C1 segment of cervical spinal cord (tissue), 14 donors: ENCODE measurements around the gene PTPN3.
"Not testable (repeated sequence)": the region's sequence is repeated elsewhere in the genome, so short reads cannot be mapped to it uniquely, and the experiment has no call there.

Source experiments
- DNase-seq, 14 donors: peaks; one replicate each; lab custom pipeline; 2025; lab: John Stamatoyannopoulos, UW

PTPN3 gene

GRCh38 chr9:109498195-109499092, at the start of gene PTPN3:
TSS of gene PTPN3 (minus strand) at chr9:109498307. CDS start at chr9:109463434, 34,873 bp downstream.
- DNase-seq: no peak

GRCh38 chr9:109544954-109545353, 46.8 kb upstream of the PTPN3 start:
- not testable (repeated sequence) for DNase-seq

- no peak for DNase-seq
Measured at GRCh38 chr9:109542922-109543321, 44.8 kb upstream of the PTPN3 start.

DNA sequence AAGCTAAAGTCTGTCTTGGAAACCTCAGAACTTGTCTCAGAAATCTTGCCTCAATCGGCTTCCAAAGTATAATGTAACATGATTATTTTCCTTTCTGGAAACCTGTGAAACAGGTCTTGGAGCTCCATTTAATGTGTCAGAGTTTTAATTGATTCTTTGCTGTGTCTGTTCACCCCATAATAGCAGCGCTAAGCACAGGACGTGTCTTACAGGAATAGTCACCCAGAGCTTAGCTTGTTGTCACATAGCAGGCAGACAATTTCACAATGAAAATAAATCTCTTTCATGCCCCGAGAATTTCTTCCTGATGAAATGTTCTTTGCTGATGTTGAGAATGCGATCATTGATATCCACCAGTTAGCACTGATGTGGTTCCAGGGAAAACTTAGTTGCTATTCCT, 40.2 kb upstream of the PTPN3 start:
- DNase-seq: no peak

DNA sequence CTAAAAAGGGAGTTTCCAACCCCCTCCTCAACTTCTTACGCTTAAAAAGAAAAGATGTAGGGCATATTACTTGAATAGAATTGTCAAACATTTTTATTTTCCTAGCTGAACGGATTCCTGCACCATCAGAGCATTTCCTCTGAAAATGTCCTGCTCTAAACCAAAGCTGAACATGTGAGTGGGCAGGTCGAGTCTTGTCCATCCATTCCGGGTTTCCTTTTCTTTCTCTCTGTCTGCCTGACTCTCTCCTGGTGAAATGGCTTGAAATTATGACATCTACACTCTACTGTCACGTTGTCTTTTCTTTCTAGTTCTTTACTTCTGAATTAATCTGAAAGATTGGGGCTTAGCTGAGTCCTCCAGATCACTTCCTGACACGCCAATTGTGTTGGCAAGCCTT, 39.2 kb upstream of the PTPN3 start:
- no peak for DNase-seq

DNA sequence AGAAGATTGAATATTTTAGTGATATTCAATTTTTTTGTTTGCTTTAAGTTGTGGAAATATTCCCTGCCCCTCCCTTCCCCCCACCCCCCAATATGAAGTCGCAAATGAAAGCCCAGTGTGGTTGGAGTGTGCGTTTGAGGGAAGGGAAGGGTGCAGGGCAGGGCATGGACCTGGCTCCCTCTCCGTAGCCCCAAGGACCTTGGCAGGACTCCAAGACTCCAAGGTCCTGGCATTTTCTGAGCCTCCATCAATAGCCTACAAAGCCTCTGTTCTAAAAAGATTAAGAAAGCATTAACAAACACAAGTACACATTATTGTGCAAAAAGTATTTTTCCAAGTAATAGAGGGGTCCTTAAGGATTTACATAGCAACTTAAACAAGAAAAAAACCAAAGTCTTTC, 38.8 kb upstream of the PTPN3 start:
- no peak for DNase-seq

GRCh38 chr9:109535365-109535764, 37.3 kb upstream of the PTPN3 start:
- DNase-seq: no peak

DNA sequence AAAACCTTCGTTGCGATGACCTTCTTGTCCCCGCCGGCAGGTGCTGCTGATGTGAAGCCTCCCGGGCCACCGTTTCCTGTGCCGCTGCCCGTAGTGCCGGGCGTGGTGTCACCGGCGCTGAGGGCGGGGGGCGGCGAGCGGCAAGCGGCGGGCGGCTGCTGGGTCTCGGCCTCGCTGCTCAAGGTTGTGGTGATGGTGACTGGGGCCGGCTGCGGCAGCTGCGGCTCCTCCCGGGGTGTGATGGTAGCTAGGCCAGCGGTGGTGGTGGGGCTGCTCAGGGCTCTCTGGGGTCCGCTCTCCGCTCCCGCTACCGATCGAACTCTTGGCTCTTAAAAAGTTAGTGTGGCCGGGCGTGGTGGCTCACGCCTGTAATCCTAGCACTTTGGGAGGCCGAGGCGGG, 36.0 kb upstream of the PTPN3 start:
- no peak for DNase-seq

DNA sequence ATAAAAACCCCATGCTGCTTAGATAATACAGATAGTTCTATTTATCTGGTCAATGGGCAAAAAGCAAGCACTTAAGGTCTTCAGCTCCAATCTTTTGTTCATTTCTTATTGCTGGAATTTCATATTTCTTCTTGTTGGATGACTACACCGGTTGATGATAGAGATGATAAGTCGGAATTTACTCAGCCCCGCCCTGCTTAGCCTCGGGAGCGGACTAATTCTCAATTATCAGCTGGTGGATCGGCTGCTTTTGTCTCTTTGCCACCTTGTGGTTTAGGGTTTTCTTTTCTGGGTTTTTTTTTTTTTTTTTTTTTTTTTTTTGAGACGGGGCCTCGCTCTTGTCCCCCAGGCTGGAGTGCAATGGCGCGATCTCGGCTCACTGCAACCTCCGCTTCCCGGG, 34.5 kb upstream of the PTPN3 start:
- not testable (repeated sequence) for DNase-seq

- no peak for DNase-seq
Measured at GRCh38 chr9:109522106-109522505, 24.0 kb upstream of the PTPN3 start.

GRCh38 chr9:109520475-109521132, 22.5 kb upstream of the PTPN3 start:
- peak in 7 of 14 donors; percentile 13 to 40 (median 25) for DNase-seq

DNA sequence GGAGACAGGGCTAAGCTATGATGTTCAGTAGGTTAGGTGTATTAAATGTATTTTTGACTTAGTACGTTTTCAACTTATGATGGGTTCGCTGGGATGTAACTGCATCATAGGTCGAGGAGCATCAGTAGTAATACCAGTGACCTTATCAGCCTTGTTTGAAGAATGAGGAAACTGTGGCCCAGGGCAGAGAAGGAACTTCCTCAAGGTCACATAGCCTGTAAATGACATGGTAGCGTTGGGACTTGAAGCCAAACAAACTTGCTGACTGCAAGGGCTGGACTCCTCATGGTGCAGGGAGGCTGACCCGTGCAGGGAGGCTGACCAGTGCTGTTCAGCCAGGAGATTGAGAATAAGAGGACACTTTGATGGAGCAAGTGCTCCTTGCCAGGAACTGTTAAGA, 21.3 kb upstream of the PTPN3 start:
- no peak for DNase-seq

- no peak for DNase-seq
Measured at GRCh38 chr9:109518621-109519335, 20.7 kb upstream of the PTPN3 start.

DNA sequence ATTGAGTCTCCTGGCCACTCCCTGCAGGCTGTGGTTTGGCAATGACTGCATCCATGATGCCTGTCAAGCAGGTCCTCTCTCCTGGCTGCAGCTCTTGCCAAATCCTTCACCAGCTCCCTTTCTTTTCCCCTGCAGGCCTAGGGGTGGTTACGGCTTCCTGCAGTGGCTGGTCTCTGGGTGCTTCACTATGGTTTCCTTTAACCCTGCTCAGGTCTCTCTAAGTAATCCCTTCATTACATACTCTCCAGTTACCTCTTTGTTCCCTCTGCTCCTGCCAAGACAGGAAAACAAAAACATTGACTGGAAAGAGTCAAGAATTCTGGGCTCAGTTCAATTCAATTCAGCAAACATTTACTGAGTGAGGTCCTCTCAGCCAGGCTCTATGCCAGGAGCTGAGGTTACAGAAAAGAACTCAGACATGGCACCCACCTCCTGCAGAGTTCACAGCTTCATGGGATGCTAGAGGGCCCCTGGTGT, 19.8 kb upstream of the PTPN3 start:
- DNase-seq: peak in 2 of 14 donors; percentile 17 to 42

DNA sequence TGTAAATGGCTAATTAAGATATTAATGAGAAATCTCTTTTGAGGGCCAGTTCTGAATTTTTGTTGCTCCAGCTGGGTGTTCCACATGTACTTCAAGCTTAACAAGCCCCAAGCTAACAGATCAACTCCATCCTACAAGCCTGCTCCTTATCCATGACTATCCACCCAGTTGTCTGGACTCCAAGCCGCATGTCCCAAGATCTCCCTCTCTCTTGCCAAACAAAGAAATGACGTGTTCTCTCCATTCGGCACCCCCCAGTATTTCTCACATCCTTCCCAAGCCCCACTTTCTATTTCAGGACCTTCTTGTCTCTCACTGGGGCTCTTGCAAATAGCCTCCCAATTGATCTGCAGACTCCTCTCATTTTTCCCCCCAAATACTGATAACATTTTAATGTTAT, 15.8 kb upstream of the PTPN3 start:
- DNase-seq: no peak

- no peak for DNase-seq
Measured at GRCh38 chr9:109512170-109512756, 14.2 kb upstream of the PTPN3 start.

- no peak for DNase-seq
Measured at GRCh38 chr9:109510506-109510905, 12.4 kb upstream of the PTPN3 start.

DNA sequence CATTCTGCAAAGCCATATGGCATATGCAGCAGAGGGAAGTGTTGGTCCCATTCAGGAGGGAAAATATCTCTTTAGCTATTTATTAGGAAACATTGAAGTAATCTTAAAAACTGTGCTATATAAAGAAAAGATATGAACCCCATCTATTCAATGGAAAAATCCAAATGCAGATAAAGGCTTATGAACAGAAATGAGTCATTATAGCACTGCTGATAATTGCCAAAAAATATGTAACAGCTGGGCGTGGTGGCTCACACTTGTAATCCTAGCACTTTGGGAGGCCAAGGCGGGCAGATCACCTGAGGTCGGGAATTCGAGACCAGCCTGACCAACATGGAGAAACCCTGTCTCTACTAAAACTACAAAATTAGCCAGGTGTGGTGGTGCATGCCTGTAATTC, 11.9 kb upstream of the PTPN3 start:
- not testable (repeated sequence) for DNase-seq

DNA sequence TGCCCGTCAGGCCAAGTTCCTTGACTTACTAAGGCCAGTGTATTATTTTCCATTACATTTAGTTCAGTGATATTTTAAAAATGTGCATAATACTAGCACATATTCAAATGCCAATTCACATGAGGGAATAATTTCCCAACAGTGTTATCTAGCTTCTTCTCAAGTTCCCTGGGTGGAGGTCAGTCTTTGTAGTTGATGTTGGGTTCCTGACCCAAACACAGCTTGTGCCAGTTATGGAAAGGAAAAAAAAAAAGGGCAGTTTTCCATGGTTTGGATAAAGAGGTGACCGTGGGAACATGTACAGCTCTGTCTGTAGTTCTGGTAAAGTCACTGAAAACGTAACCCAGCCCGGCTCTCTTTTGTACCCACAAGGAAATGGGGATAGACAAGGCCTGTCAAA, 11.5 kb upstream of the PTPN3 start:
- DNase-seq: no peak

- no peak for DNase-seq
Measured at GRCh38 chr9:109507421-109507838, 9.3 kb upstream of the PTPN3 start.

DNA sequence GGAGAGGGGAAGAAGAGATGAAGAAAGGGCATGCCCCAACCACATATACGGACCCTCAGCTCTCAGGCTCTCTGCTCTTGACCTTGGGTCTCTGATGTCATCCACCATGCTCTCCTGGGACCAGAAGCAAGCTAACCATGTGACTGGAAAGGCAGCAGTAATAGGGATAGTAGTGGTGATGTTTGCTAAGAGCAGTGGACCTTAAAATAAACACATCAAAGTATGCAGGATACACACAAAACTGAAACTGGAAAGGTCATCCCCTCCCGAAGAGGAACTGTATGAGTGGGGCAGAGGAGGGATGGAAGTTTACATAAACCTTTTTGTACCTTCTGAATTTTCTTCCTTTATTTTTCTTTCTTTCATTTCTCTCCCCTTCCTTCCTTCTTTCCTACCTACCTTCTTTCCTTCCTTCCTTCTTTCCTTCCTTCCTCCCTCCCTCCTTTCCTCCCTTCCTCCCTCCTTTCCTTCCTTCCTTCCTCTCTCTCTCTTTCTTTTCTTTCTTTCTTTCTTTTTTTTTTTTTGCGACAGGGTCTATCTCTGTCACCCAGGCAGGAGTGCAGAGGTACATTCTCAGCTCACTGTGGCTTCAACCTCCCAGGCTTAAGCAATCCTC, 8.1 kb upstream of the PTPN3 start:
- DNase-seq: no peak
